ENCODE results near the gene HS1BP3. TPM values are rescaled to one million over a fixed set of nuclear protein-coding genes. Genes with fewer than 3 reads are reported as not detected.
A peak's percentile ranks its signal among the peaks of the same experiment; 100 is the strongest.

HS1BP3 gene
- total RNA-seq, 6 donors from 2014 or later, result 41.0 to 45.8 (median 42.7) TPM

DNA sequence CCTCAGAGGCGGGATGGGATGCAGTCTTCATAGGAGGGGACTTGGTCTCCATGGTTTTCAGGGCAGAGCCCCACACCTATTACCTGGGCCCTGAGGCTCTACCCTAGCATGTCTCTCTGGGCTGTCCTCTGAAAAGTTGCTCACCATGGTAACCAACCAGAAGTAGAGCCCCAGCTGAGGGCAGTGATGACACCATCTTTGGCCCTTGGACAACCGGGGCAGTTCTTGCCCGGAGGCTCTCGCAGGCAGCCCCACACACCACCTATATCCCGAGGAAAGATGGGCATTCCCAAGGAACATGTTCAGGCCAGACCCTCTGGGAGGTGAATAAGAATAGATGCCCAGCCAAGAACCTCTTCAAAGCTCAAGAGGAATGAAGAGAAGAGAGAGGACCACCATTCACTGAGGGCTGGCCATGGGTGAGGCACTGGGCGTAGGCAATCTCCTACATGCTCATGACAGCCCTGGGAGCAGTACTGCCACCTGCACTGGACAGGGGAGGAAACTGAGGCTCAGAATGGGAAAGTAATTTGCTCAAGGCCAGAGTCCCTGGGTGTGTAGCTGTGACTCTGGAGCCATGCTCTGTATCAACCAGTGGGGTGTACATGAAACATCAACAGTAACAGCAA is 72.5 kb downstream of the HS1BP3 start:
- H3K4me1 ChIP-seq, result peaks cover 46 to 66% (median 55%) of the 10 kb centered on the region in 4 donors
- H3K4me3 ChIP-seq, result no peak overlapping the region
- no peak for ATAC-seq (ENCODE audit: low FRiP score in 2 of 2)
- H3K36me3 ChIP-seq, result no peaks in the 10 kb centered on the region
- peak overlapping the region; percentile 70 to 86 (median 82) for H3K27ac ChIP-seq
- H3K27me3 ChIP-seq, result no peaks in the 10 kb centered on the region
- 77 to 81% methylated on average over 5 to 6 of the region's 6 CpGs for WGBS, 2 donors
- DNase-seq, result no peak
- TF ChIP-seq EP300 (IDR thresholded peaks at IDR 0.05) (no peak), POLR2AphosphoS5 (IDR thresholded peaks at IDR 0.05) (no peak), POLR2A (IDR thresholded peaks at IDR 0.05) (no peak)
- TF ChIP-seq, protein P1, sequence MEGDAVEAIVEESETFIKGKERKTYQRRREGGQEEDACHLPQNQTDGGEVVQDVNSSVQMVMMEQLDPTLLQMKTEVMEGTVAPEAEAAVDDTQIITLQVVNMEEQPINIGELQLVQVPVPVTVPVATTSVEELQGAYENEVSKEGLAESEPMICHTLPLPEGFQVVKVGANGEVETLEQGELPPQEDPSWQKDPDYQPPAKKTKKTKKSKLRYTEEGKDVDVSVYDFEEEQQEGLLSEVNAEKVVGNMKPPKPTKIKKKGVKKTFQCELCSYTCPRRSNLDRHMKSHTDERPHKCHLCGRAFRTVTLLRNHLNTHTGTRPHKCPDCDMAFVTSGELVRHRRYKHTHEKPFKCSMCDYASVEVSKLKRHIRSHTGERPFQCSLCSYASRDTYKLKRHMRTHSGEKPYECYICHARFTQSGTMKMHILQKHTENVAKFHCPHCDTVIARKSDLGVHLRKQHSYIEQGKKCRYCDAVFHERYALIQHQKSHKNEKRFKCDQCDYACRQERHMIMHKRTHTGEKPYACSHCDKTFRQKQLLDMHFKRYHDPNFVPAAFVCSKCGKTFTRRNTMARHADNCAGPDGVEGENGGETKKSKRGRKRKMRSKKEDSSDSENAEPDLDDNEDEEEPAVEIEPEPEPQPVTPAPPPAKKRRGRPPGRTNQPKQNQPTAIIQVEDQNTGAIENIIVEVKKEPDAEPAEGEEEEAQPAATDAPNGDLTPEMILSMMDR (IDR thresholded peaks at IDR 0.05), result no peak
- peaks cover 0 to 8% (median 3%) of the 10 kb centered on the region in 4 donors for H3K9me3 ChIP-seq

GRCh38 chr2:20577495-20578235 is 73.2 kb downstream of the HS1BP3 start:
- Histone ChIP-seq H3K9me3 (peaks cover 0 to 8% (median 3%) of the 10 kb centered on the region in 4 donors), H3K4me3 (no peak overlapping the region), H3K36me3 (no peaks in the 10 kb centered on the region), H3K4me1 (peaks cover 46 to 70% (median 57%) of the 10 kb centered on the region in 4 donors), H3K27me3 (no peaks in the 10 kb centered on the region), H3K27ac (peak overlapping the region; percentile 70 to 86 (median 82))
- no peak for TF ChIP-seq POLR2A (IDR thresholded peaks at IDR 0.05)
- no peak for TF ChIP-seq EP300 (IDR thresholded peaks at IDR 0.05)
- TF ChIP-seq, protein P1 (IDR thresholded peaks at IDR 0.05), result no peak
- TF ChIP-seq POLR2AphosphoS5 (IDR thresholded peaks at IDR 0.05), result no peak
- DNase-seq (no peak), ATAC-seq (ENCODE audit: low FRiP score in 2 of 2) (no peak)
- 75 to 79% methylated on average over 5 to 12 of the region's 12 CpGs for WGBS, 2 donors

- Histone ChIP-seq H3K4me1 (peaks cover 46 to 78% (median 59%) of the 10 kb centered on the region in 4 donors), H3K36me3 (no peaks in the 10 kb centered on the region), H3K27ac (peak overlapping the region; percentile 36 to 83 (median 76)), H3K27me3 (no peaks in the 10 kb centered on the region), H3K9me3 (peaks cover 0 to 5% (median 2%) of the 10 kb centered on the region in 4 donors), H3K4me3 (no peak overlapping the region)
- 46 to 47% methylated on average over 5 of the region's 5 CpGs for WGBS, 2 donors
- DNase-seq (no peak), ATAC-seq (ENCODE audit: low FRiP score in 2 of 2) (no peak)
- TF ChIP-seq, protein P1 (IDR thresholded peaks at IDR 0.05), result no peak
- peak in 1 of 4 donors; percentile 37 for TF ChIP-seq EP300 (IDR thresholded peaks at IDR 0.05)
- TF ChIP-seq POLR2AphosphoS5 (IDR thresholded peaks at IDR 0.05), result peak; percentile 22 to 60
Observed at GRCh38 chr2:20576598-20577115, 74.2 kb downstream of the HS1BP3 start.

DNA sequence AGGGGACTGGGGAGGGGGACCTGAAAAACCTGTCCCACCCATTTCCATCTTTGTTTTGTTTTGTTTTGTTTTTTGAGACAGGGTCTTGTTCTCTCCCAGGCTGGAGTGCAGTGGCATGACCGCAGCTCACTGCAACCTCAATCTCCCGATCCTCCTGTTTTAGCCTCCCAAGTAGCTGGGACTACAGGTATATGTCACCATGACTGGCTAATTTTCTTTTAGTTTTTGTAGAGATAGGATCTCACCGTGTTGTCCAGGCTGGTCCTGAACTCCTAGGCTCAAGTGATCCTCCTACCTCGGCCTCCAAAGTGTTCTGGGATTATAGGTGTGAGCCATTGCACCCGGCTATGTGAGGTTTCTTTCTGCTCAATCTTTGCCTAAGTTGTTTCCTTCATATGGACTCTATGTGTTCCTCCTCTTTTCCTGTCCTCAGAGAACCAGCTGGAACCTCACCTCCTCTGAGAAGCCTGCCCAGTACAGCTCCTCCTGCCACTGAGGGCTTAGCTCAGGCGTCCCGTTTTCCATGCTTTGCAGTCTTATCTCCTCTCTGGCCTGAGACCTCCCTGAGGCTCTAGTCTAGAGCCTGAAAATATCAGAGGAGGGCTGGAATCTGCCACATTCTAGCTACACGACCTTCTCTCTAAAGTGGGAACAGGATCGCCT is 74.8 kb downstream of the HS1BP3 start:
- Histone ChIP-seq H3K27ac (peak overlapping the region; percentile 29 to 82 (median 72)), H3K36me3 (no peaks in the 10 kb centered on the region), H3K4me1 (peaks cover 52 to 83% (median 62%) of the 10 kb centered on the region in 4 donors), H3K27me3 (no peaks in the 10 kb centered on the region), H3K4me3 (no peak overlapping the region), H3K9me3 (no peaks in the 10 kb centered on the region)
- ATAC-seq (ENCODE audit: low FRiP score in 2 of 2), result no peak
- 92 to 96% methylated on average over 9 of the region's 9 CpGs for WGBS, 2 donors
- TF ChIP-seq EP300 (IDR thresholded peaks at IDR 0.05) (no peak), POLR2A (IDR thresholded peaks at IDR 0.05) (no peak), POLR2AphosphoS5 (IDR thresholded peaks at IDR 0.05) (no peak)
- TF ChIP-seq, protein P1 (IDR thresholded peaks at IDR 0.05), result no peak
- no peak for DNase-seq

Data from upper lobe of left lung (tissue), 6 donors.